GM23338 (cell line): ENCODE data around the gene THUMPD2.

Experiments used
- ETS1 ChIP-seq: IDR thresholded peaks from 2 replicates; pipeline ENCODE4 v1.6.1; 2016; ENCODE audit warnings: antibody characterized with exemption
- EZH2phosphoT487 ChIP-seq: fragments of 200-600 bp; sonication (generic); IDR thresholded peaks from one replicate; pipeline ENCODE4 v1.8.1; 2018; ENCODE audit warnings: antibody characterized with exemption; ENCODE audit not compliant: unreplicated experiment
- JUNB ChIP-seq: IDR thresholded peaks from one replicate; pipeline ENCODE4 v1.6.1; 2016; ENCODE audit warnings: antibody characterized with exemption; ENCODE audit not compliant: unreplicated experiment

DNA sequence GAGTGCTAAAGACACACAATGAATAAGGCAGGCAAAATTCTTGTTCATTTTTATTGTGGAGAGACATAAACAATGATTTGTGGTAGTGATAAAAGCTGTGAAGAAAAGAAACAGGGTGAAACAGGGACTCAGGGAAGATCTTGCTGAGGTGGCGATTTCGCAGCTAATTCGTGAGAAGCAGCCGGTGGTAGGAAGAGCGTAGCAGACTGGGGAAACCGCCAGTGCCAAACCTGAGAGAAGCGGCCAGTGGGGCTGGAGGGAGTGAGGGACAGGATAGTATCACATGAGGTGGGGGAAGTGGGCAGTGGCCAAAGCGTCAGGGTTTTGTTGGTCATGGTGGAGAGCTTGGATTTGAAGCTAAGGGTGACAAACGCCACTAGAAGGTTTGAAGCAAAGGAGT lies 71.1 kb downstream of the THUMPD2 start:
- TF ChIP-seq JUNB, result no peak
- no peak for TF ChIP-seq ETS1
- no peak for TF ChIP-seq EZH2phosphoT487
